ENCODE results near the gene STN1. TPM values are rescaled to one million over a fixed set of nuclear protein-coding genes. Genes with fewer than 3 reads are reported as not detected.

The STN1 gene
- total and polyA plus RNA-seq, 2 experiments from 2014 or later, result 20.5 to 20.8 TPM

DNA sequence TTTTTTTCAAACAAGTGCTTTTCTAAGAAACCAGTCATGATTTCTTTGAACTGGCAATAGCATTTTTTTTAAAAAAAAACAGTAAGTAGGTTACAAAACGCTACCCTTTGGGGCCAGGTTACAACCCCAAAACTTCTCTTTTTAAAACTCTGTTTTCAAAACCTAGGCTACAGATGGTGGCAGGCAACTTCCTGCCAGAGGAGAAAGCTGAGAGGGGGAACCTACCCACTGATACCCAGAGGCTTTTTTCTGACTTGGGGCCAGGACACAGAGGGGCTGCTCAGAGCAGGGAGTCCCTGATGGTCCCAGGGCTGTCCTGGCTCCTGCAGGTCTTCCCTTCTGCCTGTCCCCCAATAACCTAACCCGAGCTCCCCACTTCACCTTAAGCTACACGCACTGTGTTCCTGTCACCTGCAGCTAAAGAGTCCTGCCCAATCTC is 6.9 kb downstream of the STN1 start:
- Histone ChIP-seq H4K20me1 (ENCODE audit: insufficient read depth) (no peaks in the 10 kb centered on the region), H3K27me3 (replicated peaks; ENCODE audit: insufficient read depth) (no peaks in the 10 kb centered on the region), H3K9ac (no peak overlapping the region), H3K79me2 (ENCODE audit: insufficient read depth) (peaks cover 23% of the 10 kb centered on the region), H3F3A (ENCODE audit: insufficient read depth) (peaks cover 24% of the 10 kb centered on the region), H3K9me2 (ENCODE audit: insufficient read depth) (no peaks in the 10 kb centered on the region), H3K36me3 (ENCODE audit: low read depth) (no peaks in the 10 kb centered on the region), H3K9me3 (ENCODE audit: low read depth) (no peaks in the 10 kb centered on the region), H3K4me2 (ENCODE audit: unreplicated experiment) (peak overlapping the region; percentile 38), H3K27ac (peak overlapping the region; percentile 13; the same call in 1 of the 2 replicates), H2AFZ (peak overlapping the region; percentile 55), H3K4me3 (no peak overlapping the region), H3K4me1 (ENCODE audit: insufficient read depth) (peaks cover 41% of the 10 kb centered on the region)
- TF ChIP-seq EZH2phosphoT487 (IDR thresholded peaks at IDR 0.05; ENCODE audit: insufficient read depth, low read depth), result no peak
- no peak for TF ChIP-seq EZH2 (IDR thresholded peaks at IDR 0.05; ENCODE audit: insufficient read depth, poor library complexity, severe bottlenecking)
- no peak for DNase-seq
- in situ Hi-C loops (cut with MboI), result no loop called here
- 67 to 70% methylated on average over 3 of the region's 3 CpGs for WGBS, 2 experiments (ENCODE audit: low coverage in 1 of 2, low lambda C conversion rate in 2 of 2, missing lambda C conversion rate in 2 of 2)

- peaks cover 18% of the 10 kb centered on the region for H3K79me2 ChIP-seq (ENCODE audit: insufficient read depth)
Measured at GRCh38 chr10:103910442-103911012, 7.5 kb downstream of the STN1 start.

DNA sequence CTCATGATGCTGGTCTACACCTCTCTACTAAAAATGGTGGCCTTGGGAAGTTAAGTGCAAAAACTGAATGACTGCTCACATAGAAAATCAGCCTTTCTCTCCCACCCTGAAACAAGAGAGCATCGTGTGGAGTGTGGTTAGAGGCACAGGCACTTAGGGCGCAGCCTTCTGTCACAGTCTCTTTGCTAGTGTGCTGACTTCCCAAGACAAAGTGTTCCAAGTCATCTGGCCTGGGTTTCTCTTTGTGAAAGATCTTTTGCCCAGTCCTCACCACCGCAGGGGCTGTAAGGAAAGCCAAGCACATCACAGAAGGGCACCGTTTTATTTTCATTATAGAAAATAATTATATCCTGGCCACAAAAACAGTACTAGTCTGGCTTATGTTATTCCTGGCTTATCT is 12.5 kb downstream of the STN1 start:
- no peak overlapping the region for H3K9ac ChIP-seq
- in situ Hi-C loops (cut with MboI), result no loop called here

More at GRCh38 chr10:103910442-103911012, 7.5 kb downstream of the STN1 start:
- 27 to 30% methylated on average over 4 of the region's 4 CpGs for WGBS, 2 experiments (ENCODE audit: low coverage in 1 of 2, low lambda C conversion rate in 2 of 2, missing lambda C conversion rate in 2 of 2)
- Histone ChIP-seq H3F3A (ENCODE audit: insufficient read depth) (peaks cover 24% of the 10 kb centered on the region), H2AFZ (peak overlapping the region; percentile 55), H4K20me1 (ENCODE audit: insufficient read depth) (no peaks in the 10 kb centered on the region), H3K4me1 (ENCODE audit: insufficient read depth) (peaks cover 42% of the 10 kb centered on the region), H3K36me3 (ENCODE audit: low read depth) (no peaks in the 10 kb centered on the region), H3K9me3 (ENCODE audit: low read depth) (no peaks in the 10 kb centered on the region), H3K27me3 (replicated peaks; ENCODE audit: insufficient read depth) (no peaks in the 10 kb centered on the region), H3K4me2 (ENCODE audit: unreplicated experiment) (peak overlapping the region; percentile 38), H3K4me3 (no peak overlapping the region), H3K9me2 (ENCODE audit: insufficient read depth) (no peaks in the 10 kb centered on the region), H3K27ac (peak overlapping the region; percentile 13; the same call in 1 of the 2 replicates), H3K9ac (no peak overlapping the region)
- DNase-seq, result peak; percentile 50
- TF ChIP-seq EZH2phosphoT487 (IDR thresholded peaks at IDR 0.05; ENCODE audit: insufficient read depth, low read depth) (no peak), EZH2 (IDR thresholded peaks at IDR 0.05; ENCODE audit: insufficient read depth, poor library complexity, severe bottlenecking) (no peak)
- in situ Hi-C loops (cut with MboI), result no loop called here

GRCh38 chr10:103901299-103901698 is 16.7 kb downstream of the STN1 start:
- no peak overlapping the region for H3K4me2 ChIP-seq (ENCODE audit: unreplicated experiment)
- no peaks in the 10 kb centered on the region for H3K9me3 ChIP-seq (ENCODE audit: low read depth)
- 96 to 98% methylated on average over 5 of the region's 5 CpGs for WGBS, 2 experiments (ENCODE audit: low coverage in 1 of 2, low lambda C conversion rate in 2 of 2, missing lambda C conversion rate in 2 of 2)
- no peak overlapping the region for H3K4me3 ChIP-seq
- peaks cover 14% of the 10 kb centered on the region for H3F3A ChIP-seq (ENCODE audit: insufficient read depth)
- no peak overlapping the region for H3K9ac ChIP-seq
- in situ Hi-C loops (cut with MboI), result no loop called here
- no peaks in the 10 kb centered on the region for H3K79me2 ChIP-seq (ENCODE audit: insufficient read depth)
- DNase-seq, result no peak
- no peaks in the 10 kb centered on the region for H4K20me1 ChIP-seq (ENCODE audit: insufficient read depth)
- no peaks in the 10 kb centered on the region for H3K27me3 ChIP-seq (replicated peaks; ENCODE audit: insufficient read depth)
- TF ChIP-seq EZH2 (IDR thresholded peaks at IDR 0.05; ENCODE audit: insufficient read depth, poor library complexity, severe bottlenecking) (no peak), EZH2phosphoT487 (IDR thresholded peaks at IDR 0.05; ENCODE audit: insufficient read depth, low read depth) (no peak)
- H2AFZ ChIP-seq, result no peak overlapping the region
- H3K9me2 ChIP-seq (ENCODE audit: insufficient read depth), result no peaks in the 10 kb centered on the region
- no peak overlapping the region for H3K27ac ChIP-seq
- no peaks in the 10 kb centered on the region for H3K36me3 ChIP-seq (ENCODE audit: low read depth)
- peaks cover 21% of the 10 kb centered on the region for H3K4me1 ChIP-seq (ENCODE audit: insufficient read depth)

More for the DNA sequence above, 12.5 kb downstream of the STN1 start:
- Histone ChIP-seq H3K4me2 (ENCODE audit: unreplicated experiment) (no peak overlapping the region), H3K9me3 (ENCODE audit: low read depth) (no peaks in the 10 kb centered on the region), H3K4me1 (ENCODE audit: insufficient read depth) (peaks cover 39% of the 10 kb centered on the region), H3K27ac (no peak overlapping the region), H3F3A (ENCODE audit: insufficient read depth) (peaks cover 18% of the 10 kb centered on the region), H3K27me3 (replicated peaks; ENCODE audit: insufficient read depth) (no peaks in the 10 kb centered on the region), H2AFZ (peak overlapping the region; percentile 45), H3K4me3 (no peak overlapping the region), H4K20me1 (ENCODE audit: insufficient read depth) (no peaks in the 10 kb centered on the region), H3K9me2 (ENCODE audit: insufficient read depth) (no peaks in the 10 kb centered on the region), H3K36me3 (ENCODE audit: low read depth) (no peaks in the 10 kb centered on the region), H3K79me2 (ENCODE audit: insufficient read depth) (no peaks in the 10 kb centered on the region)
- TF ChIP-seq EZH2phosphoT487 (IDR thresholded peaks at IDR 0.05; ENCODE audit: insufficient read depth, low read depth) (no peak), EZH2 (IDR thresholded peaks at IDR 0.05; ENCODE audit: insufficient read depth, poor library complexity, severe bottlenecking) (no peak)
- no peak for DNase-seq
- 33 to 38% methylated on average over 4 of the region's 4 CpGs for WGBS, 2 experiments (ENCODE audit: low coverage in 1 of 2, low lambda C conversion rate in 2 of 2, missing lambda C conversion rate in 2 of 2)

Data from GM23248 (cell line).